ENCODE measurements around the gene RAD9A. TPM values are rescaled to one million over a fixed set of nuclear protein-coding genes. Genes with fewer than 3 reads are reported as not detected.

The RAD9A gene
- total and polyA plus RNA-seq, 9 of the 15 experiments (the other 6 are each of a cell fraction or from before 2014, with no cell fraction given), result 1.4 to 41.2 (median 16.1) TPM

GRCh38 chr11:67351275-67352005 is 40.3 kb upstream of the RAD9A start (continued):
- TF ChIP-seq KAT2B (IDR thresholded peaks at IDR 0.05; ENCODE audit: low read depth, low read length) (no peak), ZFP36 (IDR thresholded peaks at IDR 0.05; ENCODE audit: low read depth, low read length, partially characterized antibody) (peak; percentile 5), FOS (IDR thresholded peaks at IDR 0.05; ENCODE audit: extremely low read depth, insufficient read length) (no peak), CREM (IDR thresholded peaks at IDR 0.05; ENCODE audit: low read depth) (peak; percentile 42; the same call in 1 of the 2 replicates), JUND (IDR thresholded peaks at IDR 0.05; ENCODE audit: borderline replicate concordance, low read depth, low read length) (peak; percentile 89), JUND (tag; IDR thresholded peaks at IDR 0.05; ENCODE audit: borderline replicate concordance, low read depth, low read length) (peak; percentile 92; the same call in 2 of the 3 replicates), ATF7 (IDR thresholded peaks at IDR 0.05) (peak; percentile 42; the same call in 1 of the 2 replicates), EP300 (IDR thresholded peaks at IDR 0.05; ENCODE audit: low read length) (peak; percentile 12; the same call in 1 of the 2 replicates), ZNF263 (CRISPR knock-in tag; IDR thresholded peaks at IDR 0.05; ENCODE audit: borderline replicate concordance) (peak; percentile 41; the same call in 1 of the 2 replicates), SMC3 (conservative IDR thresholded peaks at IDR 0.05; ENCODE audit: insufficient read depth, low read depth, low read length) (peak; percentile 73), RB1 (IDR thresholded peaks at IDR 0.05; ENCODE audit: low read depth) (0 out of 2 replicates have a peak, but pooled peaks have one; percentile 48), REST (IDR thresholded peaks at IDR 0.05; ENCODE audit: borderline replicate concordance) (peak; percentile 61; the same call in 1 of the 2 replicates), REST (CRISPR knock-in tag; IDR thresholded peaks at IDR 0.05; ENCODE audit: low read depth) (no peak), NFE2 (IDR thresholded peaks at IDR 0.05; ENCODE audit: low read depth) (peak; percentile 49; the same call in 1 of the 2 replicates), ZBTB5 (IDR thresholded peaks at IDR 0.05) (no peak), CBFB (CRISPR knock-in tag; IDR thresholded peaks at IDR 0.05) (no peak), STAG1 (CRISPR knock-in tag; IDR thresholded peaks at IDR 0.05; ENCODE audit: borderline replicate concordance) (peak; percentile 40; the same call in 1 of the 2 replicates), ZEB2 (IDR thresholded peaks at IDR 0.05) (0 out of 2 replicates have a peak, but pooled peaks have one; percentile 22), HLTF (IDR thresholded peaks at IDR 0.05) (no peak), SIN3A (IDR thresholded peaks at IDR 0.05; ENCODE audit: borderline replicate concordance in 2 of 2, control insufficient read depth in 1 of 2, low read depth in 2 of 2, low read length in 2 of 2) (no peak)
